HCT116 (cell line): ENCODE data around the gene GAL3ST3. TPM values are rescaled to one million over a fixed set of nuclear protein-coding genes. Genes with fewer than 3 reads are reported as not detected.

Experiments
- ATAC-seq: fragments of 200-7000 bp; cut with Tn5 transposase; 2 replicates; pipeline ENCODE4 v1.9.1; 2020; ENCODE audit warnings: mild to moderate bottlenecking, moderate library complexity
- BruUV-seq: library from RNA; stranded (reverse); fragments of 400-500 nt; replicated peaks from 2 replicates; lab custom pipeline; 2021; lab: Mats Ljungman, UMichigan
- CTCF ChIA-PET: fragments of 300-600 bp; sonication (Branson Sonifier 250); formaldehyde crosslinking; loops from one replicate; lab custom pipeline; 2021; ENCODE audit warnings: antibody characterized with exemption; lab: Charles Lee
- POLR2A ChIA-PET: fragments of 300-600, 350-600 bp; sonication (Branson Sonifier 250); formaldehyde crosslinking; loops from one replicate; lab custom pipeline; 2021; ENCODE audit warnings: antibody characterized with exemption; lab: Charles Lee
- RAD21 ChIA-PET, 2 experiments: fragments of 300-600 bp; sonication (Branson Sonifier 250); formaldehyde crosslinking; loops; one replicate each; lab custom pipeline; 2023; ENCODE audit warnings: low total read pairs in 2 of 2; ENCODE audit not compliant: uncharacterized antibody in 2 of 2, unreplicated experiment in 2 of 2, low non-redundant PET in 1 of 2; lab: Charles Lee
- DNase-seq: peaks from one replicate; pipeline ENCODE4 v3.0.0-alpha.2; 2010; ENCODE audit warnings: low read depth, low spot score
- H2AFZ ChIP-seq: fragments of 200-600 bp; shearing (Covaris generic), sonication (generic); 2 replicates; pipeline ENCODE4 v1.6.1; 2017; ENCODE audit warnings: low read depth, mixed run types, mixed read lengths, antibody characterized with exemption, low read length; ENCODE audit not compliant: poor library complexity, severe bottlenecking
- H3K27ac ChIP-seq: 2 replicates; pipeline ENCODE4 v1.5.1; 2012; ENCODE audit warnings: low read depth, low read length
- H3K27me3 ChIP-seq: fragments of 200-600 bp; sonication (generic); 2 replicates; pipeline ENCODE4 v1.6.1; 2016; ENCODE audit warnings: mixed run types, low read length, mixed read lengths; ENCODE audit not compliant: insufficient read depth
- H3K36me3 ChIP-seq, 2 experiments: fragments of 200-500 bp in 1 of 2; fragments of 200-600 bp in 1 of 2; sonication (Bioruptor generic) in 1 of 2; sonication (generic) in 1 of 2; 2 replicates each; pipeline versions ENCODE4 v1.5.1 to v1.6.1; 2014 to 2016; ENCODE audit warnings: low read length in 2 of 2, inconsistent platforms in 1 of 2, mixed read lengths in 1 of 2, mixed run types in 1 of 2; ENCODE audit not compliant: insufficient read depth in 2 of 2, control insufficient read depth in 1 of 2
- H3K4me1 ChIP-seq, 2 experiments: fragments of 200-600 bp in 1 of 2; sonication (generic) in 1 of 2; 2 replicates each; pipeline versions ENCODE4 v1.5.1 to v1.6.1; 2012 to 2017; ENCODE audit warnings: low read length in 2 of 2, inconsistent platforms in 1 of 2, mild to moderate bottlenecking in 1 of 2, mixed read lengths in 1 of 2, mixed run types in 1 of 2, moderate library complexity in 1 of 2; ENCODE audit not compliant: insufficient read depth in 2 of 2, control insufficient read depth in 1 of 2
- H3K4me2 ChIP-seq: fragments of 200-600 bp; sonication (generic); 2 replicates; pipeline ENCODE4 v1.6.1; 2017; ENCODE audit warnings: mixed run types, low read length, mixed read lengths
- H3K4me3 ChIP-seq, 2 experiments: fragments of 200-600 bp in 1 of 2; sonication (generic) in 1 of 2; replicated peaks in 1 of 2; 2 replicates each; pipeline ENCODE4 v1.5.1; 2011 to 2016; ENCODE audit warnings: low read length in 2 of 2, control low read depth in 1 of 2, low read depth in 1 of 2, mild to moderate bottlenecking in 1 of 2, mixed read lengths in 1 of 2, mixed run types in 1 of 2
- H3K79me2 ChIP-seq: fragments of 200-600 bp; sonication (generic); 2 replicates; pipeline ENCODE4 v1.6.1; 2017; ENCODE audit warnings: mild to moderate bottlenecking, mixed run types, low read length, moderate library complexity, mixed read lengths; ENCODE audit not compliant: insufficient read depth
- H3K9ac ChIP-seq: fragments of 200-600 bp; sonication (generic); 2 replicates; pipeline ENCODE4 v1.6.1; 2016; ENCODE audit warnings: low read length, mixed read lengths
- H3K9me2 ChIP-seq: fragments of 200-600 bp; sonication (generic), shearing (Covaris generic); 2 replicates; pipeline ENCODE4 v1.6.1; 2017; ENCODE audit warnings: mixed run types, mild to moderate bottlenecking, moderate library complexity; ENCODE audit not compliant: insufficient read depth
- H3K9me3 ChIP-seq, 2 experiments: fragments of 200-500 bp in 1 of 2; fragments of 200-600 bp in 1 of 2; sonication (Bioruptor generic) in 1 of 2; sonication (generic) in 1 of 2; 2 replicates each; pipeline ENCODE4 v1.6.1; 2014 to 2017; ENCODE audit warnings: low read length in 2 of 2, mixed read lengths in 2 of 2, inconsistent platforms in 1 of 2, low read depth in 1 of 2, mild to moderate bottlenecking in 1 of 2, mixed run types in 1 of 2, moderate library complexity in 1 of 2; ENCODE audit not compliant: control insufficient read depth in 1 of 2, insufficient read depth in 1 of 2
- H4K20me1 ChIP-seq: fragments of 200-600 bp; sonication (generic), shearing (Covaris generic); 2 replicates; pipeline ENCODE4 v1.6.1; 2017; ENCODE audit warnings: mixed run types, mild to moderate bottlenecking, moderate library complexity; ENCODE audit not compliant: insufficient read depth
- ELF1 ChIP-seq: IDR thresholded peaks from 2 replicates; pipeline ENCODE4 v1.6.1; 2012; ENCODE audit warnings: low read depth, borderline replicate concordance
- POLR2A ChIP-seq: IDR thresholded peaks from 2 replicates; pipeline ENCODE4 v1.7.0; 2011; ENCODE audit warnings: borderline replicate concordance; ENCODE audit not compliant: insufficient read depth, insufficient read length; ENCODE audit errors: extremely low read depth
- POLR2AphosphoS5 ChIP-seq: IDR thresholded peaks from 2 replicates; pipeline ENCODE4 v1.6.1; 2011; ENCODE audit warnings: mild to moderate bottlenecking, low read depth, low read length, moderate library complexity
- SIN3A ChIP-seq: IDR thresholded peaks from 2 replicates; pipeline ENCODE4 v1.6.1; 2012; ENCODE audit warnings: low read depth
- SP1 ChIP-seq: IDR thresholded peaks from 2 replicates; pipeline ENCODE4 v1.6.1; 2012; ENCODE audit warnings: low read depth
- SRF ChIP-seq: IDR thresholded peaks from 2 replicates; pipeline ENCODE4 v1.6.1; 2012; ENCODE audit warnings: low read depth
- YY1 ChIP-seq: IDR thresholded peaks from 2 replicates; pipeline ENCODE4 v1.6.1; 2011; ENCODE audit warnings: low read length, low read depth, moderate library complexity, mild to moderate bottlenecking; ENCODE audit not compliant: insufficient replicate concordance; ENCODE audit errors: extremely low read depth
- ZFX ChIP-seq: fragments of 450-650 bp; IDR thresholded peaks from 2 replicates; pipeline ENCODE4 v1.6.1; 2017
- intact Hi-C: fragments of 100-400 bp; cut with micrococcal nuclease; formaldehyde crosslinking; loops from 2 replicates; pipeline ENCODE4 v1.10.0; 2022
- total RNA-seq: library from RNA; stranded (reverse); gene quantifications from one replicate; pipeline ENCODE4 v1.2.1, GENCODE V29; 2021; ENCODE audit not compliant: unreplicated experiment
- TF ChIP-seq, protein P1 (sequence below): IDR thresholded peaks from 2 replicates; pipeline ENCODE4 v1.6.1; 2012
- TF ChIP-seq, protein P2 (sequence below): IDR thresholded peaks from 2 replicates; pipeline ENCODE4 v1.6.1; 2011; ENCODE audit warnings: mild to moderate bottlenecking, low read length, moderate library complexity; ENCODE audit not compliant: insufficient replicate concordance; ENCODE audit errors: extremely low read depth

The GAL3ST3 gene
- total RNA-seq, 1 experiment from 2014 or later, result not detected

DNA sequence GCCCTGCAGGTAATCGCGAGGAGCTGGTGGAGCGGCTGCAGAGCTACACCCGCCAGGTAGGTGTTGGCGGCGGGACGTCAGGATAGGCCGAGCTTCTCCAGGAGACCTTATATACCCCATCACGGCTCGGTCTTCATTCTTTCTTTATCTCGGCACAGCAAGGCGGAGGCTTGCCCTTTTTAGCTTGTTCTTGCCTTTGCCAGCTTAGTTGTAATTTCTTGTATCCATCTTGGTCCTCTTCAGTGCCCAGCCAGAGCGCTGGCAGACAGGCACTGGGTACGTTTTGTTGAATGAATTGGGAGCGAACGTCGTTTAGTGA, 3.7 kb upstream of the GAL3ST3 start:
- Histone ChIP-seq H3K36me3 (peaks cover 28 to 31% of the 10 kb centered on the region in 2 experiments), H2AFZ (no peak overlapping the region), H3K27me3 (no peaks in the 10 kb centered on the region), H3K4me2 (peak overlapping the region; percentile 92), H3K79me2 (peaks cover 50% of the 10 kb centered on the region), H4K20me1 (no peaks in the 10 kb centered on the region), H3K4me3 (peak overlapping the region; percentile 79 to 100), H3K9me2 (no peaks in the 10 kb centered on the region), H3K9ac (peak overlapping the region; percentile 79), H3K4me1 (peaks cover 19 to 21% of the 10 kb centered on the region in 2 experiments), H3K9me3 (no peaks in the 10 kb centered on the region), H3K27ac (peak overlapping the region; percentile 62)
- ChIA-PET RAD21 (no interaction called here), CTCF (interaction anchor here (0.9 to 1.0 kb wide), 2 partner anchors 30 to 120 kb away, joined by 3 to 4 read pairs; no protein-coding TSS in a partner anchor), POLR2A (interaction anchor here (1.0 to 1.8 kb wide), 3 partner anchors 41 to 161 kb away, joined by 3 to 5 read pairs (median 3); partner anchors contain the start of genes BANF1 and EIF1AD)
- DNase-seq, result no peak
- no peak for ATAC-seq
- intact Hi-C loops, result loop anchor here (1.0 kb wide), 1 partner anchor 51 kb away; no protein-coding TSS in a partner anchor
- no TSS peak for BruUV-seq
- TF ChIP-seq ZFX (peak; percentile 67; the same call in 1 of the 2 replicates), SP1 (no peak)
- TF ChIP-seq, all 23 proteins: peak for 1

DNA sequence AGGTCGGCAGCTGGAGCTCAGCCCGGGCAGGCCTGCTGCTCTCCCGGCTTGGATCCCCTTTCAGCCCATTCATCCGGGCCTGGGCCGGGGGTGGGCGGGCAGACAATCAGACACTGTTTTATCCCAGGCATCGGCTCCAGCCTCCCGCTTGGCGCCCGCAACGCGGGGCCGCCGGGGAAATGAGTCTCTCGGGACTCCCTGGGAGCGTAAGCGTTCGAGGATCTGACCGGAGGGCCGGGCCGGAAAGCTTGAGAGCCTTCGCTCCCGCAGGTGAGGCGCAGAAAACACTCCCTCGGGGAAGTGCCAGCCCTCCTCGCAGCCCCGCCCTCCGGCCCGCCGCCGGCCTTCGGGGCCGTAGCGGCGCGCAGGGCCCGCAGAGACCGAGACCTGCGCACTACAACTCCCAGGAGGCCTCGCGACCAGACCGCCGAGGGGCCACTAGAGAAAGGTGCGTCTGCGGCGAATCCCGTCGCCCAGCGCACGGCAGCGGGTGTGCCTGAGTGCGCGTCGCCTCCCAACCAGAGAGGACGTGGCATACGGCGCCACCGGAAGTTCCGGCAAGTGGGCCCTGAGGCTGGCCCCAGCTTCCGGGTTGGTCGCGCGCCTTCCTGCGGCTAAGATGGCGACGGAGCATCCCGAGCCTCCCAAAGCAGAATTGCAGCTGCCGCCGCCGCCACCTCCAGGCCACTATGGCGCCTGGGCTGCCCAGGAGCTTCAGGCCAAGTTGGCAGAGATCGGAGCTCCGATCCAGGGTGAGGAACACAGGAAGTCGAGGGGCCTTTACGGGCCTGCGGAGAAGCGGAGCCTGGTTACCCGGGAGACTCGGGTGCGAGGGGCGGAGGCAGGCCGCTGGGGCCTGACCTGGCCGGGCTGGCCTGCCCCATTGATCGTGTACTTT, 3.1 kb upstream of the GAL3ST3 start, which contains the start of gene SF3B2:
SF3B2 (plus strand) TSS at position 599 of the 898 bp plus-strand sequence; CDS start at position 620, 21 bp downstream.
- peak; percentile 96 for DNase-seq
- POLR2A ChIA-PET, result interaction anchor here (0.7 to 1.8 kb wide), 4 partner anchors 38 to 160 kb away, joined by 3 to 5 read pairs (median 3); partner anchors contain the start of genes BANF1 and EIF1AD

More for the DNA sequence above, 3.1 kb upstream of the GAL3ST3 start, which contains the start of gene SF3B2:
- H3K4me1 ChIP-seq, result peaks cover 21% of the 10 kb centered on the region in 2 experiments
- no peaks in the 10 kb centered on the region for H3K9me3 ChIP-seq
- H4K20me1 ChIP-seq, result no peaks in the 10 kb centered on the region
- intact Hi-C loops, result loop anchor here (1.0 kb wide), 1 partner anchor 51 kb away; no protein-coding TSS in a partner anchor
- H3K4me2 ChIP-seq, result peak within 1 kb of the TSS; percentile 92
- peak; percentile 22 for TF ChIP-seq POLR2A
- TF ChIP-seq, protein P1, sequence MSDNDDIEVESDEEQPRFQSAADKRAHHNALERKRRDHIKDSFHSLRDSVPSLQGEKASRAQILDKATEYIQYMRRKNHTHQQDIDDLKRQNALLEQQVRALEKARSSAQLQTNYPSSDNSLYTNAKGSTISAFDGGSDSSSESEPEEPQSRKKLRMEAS, result peak; percentile 76; the same call in 1 of the 2 replicates
- TF ChIP-seq, protein P2, sequence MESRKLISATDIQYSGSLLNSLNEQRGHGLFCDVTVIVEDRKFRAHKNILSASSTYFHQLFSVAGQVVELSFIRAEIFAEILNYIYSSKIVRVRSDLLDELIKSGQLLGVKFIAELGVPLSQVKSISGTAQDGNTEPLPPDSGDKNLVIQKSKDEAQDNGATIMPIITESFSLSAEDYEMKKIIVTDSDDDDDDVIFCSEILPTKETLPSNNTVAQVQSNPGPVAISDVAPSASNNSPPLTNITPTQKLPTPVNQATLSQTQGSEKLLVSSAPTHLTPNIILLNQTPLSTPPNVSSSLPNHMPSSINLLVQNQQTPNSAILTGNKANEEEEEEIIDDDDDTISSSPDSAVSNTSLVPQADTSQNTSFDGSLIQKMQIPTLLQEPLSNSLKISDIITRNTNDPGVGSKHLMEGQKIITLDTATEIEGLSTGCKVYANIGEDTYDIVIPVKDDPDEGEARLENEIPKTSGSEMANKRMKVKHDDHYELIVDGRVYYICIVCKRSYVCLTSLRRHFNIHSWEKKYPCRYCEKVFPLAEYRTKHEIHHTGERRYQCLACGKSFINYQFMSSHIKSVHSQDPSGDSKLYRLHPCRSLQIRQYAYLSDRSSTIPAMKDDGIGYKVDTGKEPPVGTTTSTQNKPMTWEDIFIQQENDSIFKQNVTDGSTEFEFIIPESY, result no peak
- peak; percentile 92 for TF ChIP-seq YY1
- 0 out of 2 replicates have a peak, but pooled peaks have one; percentile 51 for TF ChIP-seq SIN3A
- TF ChIP-seq ELF1, result no peak; the same call in 1 of the 2 replicates
- TF ChIP-seq SRF, result no peak; the same call in 1 of the 2 replicates
- peak; percentile 90 for TF ChIP-seq ZFX
- peak; percentile 90 for TF ChIP-seq SP1
- peak; percentile 81 for TF ChIP-seq POLR2AphosphoS5
- TF ChIP-seq, all 23 proteins: peak for 7
- Histone ChIP-seq H3K27me3 (no peaks in the 10 kb centered on the region), H3K27ac (peak within 1 kb of the TSS; percentile 83), H3K9me2 (no peaks in the 10 kb centered on the region), H3K4me3 (peak within 1 kb of the TSS; percentile 79 to 100), H3K9ac (peak within 1 kb of the TSS; percentile 79), H3K36me3 (peaks cover 23 to 26% of the 10 kb centered on the region in 2 experiments; a peak in 3 of 4 replicates), H3K79me2 (peaks cover 45% of the 10 kb centered on the region), H2AFZ (no peak within 1 kb of the TSS)
- peak; percentile 99 for ATAC-seq
- ChIA-PET RAD21 (interaction anchor here in 1 of 2 experiments (0.8 kb wide), 1 partner anchor 50 kb away, joined by 4 read pairs; the partner anchor contains the start of genes BANF1 and EIF1AD), CTCF (interaction anchor here (0.9 to 1.9 kb wide), 5 partner anchors 15 to 192 kb away, joined by 3 to 6 read pairs (median 4); partner anchors contain the start of genes BANF1 and EIF1AD)
- BruUV-seq, result no TSS peak
